ENCODE measurements around the gene KMT2A. TPM values are rescaled to one million over a fixed set of nuclear protein-coding genes. Genes with fewer than 3 reads are reported as not detected.
"Not testable (repeated sequence)": the region's sequence is repeated elsewhere in the genome, so short reads cannot be mapped to it uniquely, and the experiment has no call there.

KMT2A gene
- total RNA-seq, 1 experiment from 2014 or later, result 20.6 TPM

GRCh38 chr11:118416900-118417299, 19.4 kb upstream of the KMT2A start:
- H3K27me3 ChIP-seq (ENCODE audit: control insufficient read depth, insufficient read depth, low read length); H3K36me3 ChIP-seq (replicated peaks; ENCODE audit: control insufficient read depth, insufficient read depth, low read length); H3K4me3 ChIP-seq (ENCODE audit: insufficient read depth, low read depth, low read length); DNase-seq: not testable (repeated sequence)

DNA sequence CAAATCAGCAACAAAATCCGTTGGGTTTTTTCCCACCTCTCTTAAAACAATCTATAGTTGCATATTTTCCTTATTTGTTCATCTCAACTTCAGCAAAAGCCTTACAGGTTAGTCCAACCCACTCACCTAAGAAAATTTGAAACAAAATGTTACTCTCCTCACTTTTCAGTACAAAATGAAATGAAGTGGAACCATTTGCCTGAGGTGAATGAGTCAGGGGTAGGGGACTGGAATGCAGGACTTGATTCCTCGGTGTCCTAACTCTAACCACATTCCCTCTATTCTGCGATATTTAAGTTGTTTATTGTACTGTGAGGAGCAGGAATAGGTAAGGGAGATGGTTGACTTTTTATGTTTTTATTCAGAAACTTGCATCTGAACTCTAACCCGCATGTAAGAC, 18.5 kb upstream of the KMT2A start:
- no peaks in the 10 kb centered on the region for H3K36me3 ChIP-seq (replicated peaks; ENCODE audit: control insufficient read depth, insufficient read depth, low read length)
- no peaks in the 10 kb centered on the region for H3K27me3 ChIP-seq (ENCODE audit: control insufficient read depth, insufficient read depth, low read length)
- H3K4me3 ChIP-seq (ENCODE audit: insufficient read depth, low read depth, low read length), result no peak overlapping the region
- peak; percentile 24 for DNase-seq

DNA sequence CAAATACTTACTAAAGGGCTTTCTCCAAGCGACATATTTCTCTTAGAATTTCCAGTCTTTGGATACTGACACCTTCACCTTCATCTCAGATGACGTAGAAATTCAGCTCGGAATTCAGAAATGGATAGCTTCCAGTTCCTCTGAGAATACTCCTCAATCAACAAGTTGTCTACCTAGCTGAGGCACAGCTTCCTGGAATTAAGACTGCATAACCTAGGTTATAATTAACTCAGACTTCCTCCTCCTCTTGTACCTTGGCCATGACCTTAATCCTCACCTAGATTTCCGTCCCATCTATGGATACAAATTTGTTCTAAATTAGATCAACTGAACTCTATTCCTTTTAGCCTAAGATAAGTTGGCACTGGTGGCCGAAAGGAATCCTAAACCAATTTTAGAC, 17.5 kb upstream of the KMT2A start:
- no peak for DNase-seq
- H3K27me3 ChIP-seq (ENCODE audit: control insufficient read depth, insufficient read depth, low read length), result no peaks in the 10 kb centered on the region
- no peak overlapping the region for H3K4me3 ChIP-seq (ENCODE audit: insufficient read depth, low read depth, low read length)

GRCh38 chr11:118427707-118428106, 8.6 kb upstream of the KMT2A start:
- H3K36me3 ChIP-seq (replicated peaks; ENCODE audit: control insufficient read depth, insufficient read depth, low read length), result no peaks in the 10 kb centered on the region
- no peaks in the 10 kb centered on the region for H3K27me3 ChIP-seq (ENCODE audit: control insufficient read depth, insufficient read depth, low read length)
- no peak overlapping the region for H3K4me3 ChIP-seq (ENCODE audit: insufficient read depth, low read depth, low read length)
- no peak for DNase-seq

More for the DNA sequence above, 17.5 kb upstream of the KMT2A start:
- no peaks in the 10 kb centered on the region for H3K36me3 ChIP-seq (replicated peaks; ENCODE audit: control insufficient read depth, insufficient read depth, low read length)

- no peak overlapping the region for H3K4me3 ChIP-seq (ENCODE audit: insufficient read depth, low read depth, low read length)
- no peak for DNase-seq
Observed at GRCh38 chr11:118430956-118431355, 5.3 kb upstream of the KMT2A start.

DNA sequence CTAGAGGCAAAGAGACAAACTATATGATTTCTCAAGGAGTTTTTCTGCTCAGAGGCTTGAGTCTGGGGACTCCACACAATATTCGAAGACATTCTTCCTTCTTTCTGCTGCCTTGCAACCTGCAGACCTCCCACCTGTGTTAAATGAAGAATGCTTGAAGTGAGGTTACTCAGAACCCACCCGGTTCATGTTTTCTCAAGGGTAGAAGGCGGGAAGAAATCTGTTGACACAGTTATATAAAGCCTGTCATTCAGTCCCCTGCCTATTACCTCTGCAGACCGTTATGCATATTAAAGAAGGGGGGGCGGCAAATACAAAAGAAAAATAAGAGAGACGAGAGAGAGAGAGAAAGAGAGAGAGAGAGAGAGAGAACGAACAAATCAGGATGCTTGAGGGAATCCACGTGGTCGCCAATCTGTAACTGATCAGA, 2.2 kb upstream of the KMT2A start:
- DNase-seq, result peak; percentile 46
- peak overlapping the region; percentile 62 for H3K4me3 ChIP-seq (ENCODE audit: insufficient read depth, low read depth, low read length)
- H3K36me3 ChIP-seq (replicated peaks; ENCODE audit: control insufficient read depth, insufficient read depth, low read length), result no peaks in the 10 kb centered on the region
- H3K27me3 ChIP-seq (ENCODE audit: control insufficient read depth, insufficient read depth, low read length), result peaks cover 3% of the 10 kb centered on the region; the same call in 1 of the 2 replicates

More at GRCh38 chr11:118430956-118431355, 5.3 kb upstream of the KMT2A start:
- Histone ChIP-seq H3K27me3 (ENCODE audit: control insufficient read depth, insufficient read depth, low read length) (peaks cover 3% of the 10 kb centered on the region; the same call in 1 of the 2 replicates), H3K36me3 (replicated peaks; ENCODE audit: control insufficient read depth, insufficient read depth, low read length) (no peaks in the 10 kb centered on the region)

DNA sequence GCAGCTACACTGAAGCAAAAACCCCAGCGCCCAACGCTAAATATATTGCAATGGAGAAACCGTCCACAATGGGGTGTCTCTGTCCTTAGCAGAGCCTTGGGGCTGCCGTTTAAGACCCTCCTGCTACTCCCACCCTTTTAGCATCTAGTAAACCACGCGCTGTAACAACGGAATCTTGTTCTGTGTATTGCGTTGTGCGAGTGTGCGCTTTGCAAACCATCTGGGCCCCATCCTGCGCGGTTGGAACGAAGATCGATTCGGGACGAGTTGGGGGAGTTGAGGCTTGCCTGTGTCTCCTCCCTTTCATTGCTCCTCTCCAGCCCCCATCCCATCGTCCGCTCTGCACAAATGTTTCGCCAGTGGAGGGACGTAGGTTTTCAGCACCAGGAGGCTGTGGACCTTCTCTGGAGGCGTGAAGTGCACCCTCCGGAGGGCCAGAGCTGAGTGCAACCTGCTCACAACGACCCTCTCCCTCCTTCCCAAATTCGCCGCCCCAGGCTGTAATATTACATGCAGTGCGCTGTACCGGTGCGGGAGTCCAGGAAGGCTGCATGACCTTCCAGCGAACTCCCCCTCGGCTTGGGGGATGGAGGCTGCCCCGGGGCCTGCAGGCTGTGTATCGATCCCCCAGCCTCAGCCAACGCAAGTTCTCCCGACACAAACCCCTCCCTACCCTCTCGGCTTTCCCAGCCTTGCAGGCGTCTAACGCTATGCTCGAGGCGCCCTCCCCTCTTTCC, 1.6 kb upstream of the KMT2A start:
- Histone ChIP-seq H3K4me3 (ENCODE audit: insufficient read depth, low read depth, low read length) (peak overlapping the region; percentile 62), H3K27me3 (ENCODE audit: control insufficient read depth, insufficient read depth, low read length) (peaks cover 3% of the 10 kb centered on the region; the same call in 1 of the 2 replicates), H3K36me3 (replicated peaks; ENCODE audit: control insufficient read depth, insufficient read depth, low read length) (no peaks in the 10 kb centered on the region)
- DNase-seq, result peak; percentile 54

- Histone ChIP-seq H3K4me3 (ENCODE audit: insufficient read depth, low read depth, low read length) (peak overlapping the region; percentile 62), H3K36me3 (replicated peaks; ENCODE audit: control insufficient read depth, insufficient read depth, low read length) (no peaks in the 10 kb centered on the region), H3K27me3 (ENCODE audit: control insufficient read depth, insufficient read depth, low read length) (peaks cover 3% of the 10 kb centered on the region; the same call in 1 of the 2 replicates)
- DNase-seq, result peak; percentile 92
Observed at GRCh38 chr11:118435290-118435892, 901 bp upstream of the KMT2A start.

DNA sequence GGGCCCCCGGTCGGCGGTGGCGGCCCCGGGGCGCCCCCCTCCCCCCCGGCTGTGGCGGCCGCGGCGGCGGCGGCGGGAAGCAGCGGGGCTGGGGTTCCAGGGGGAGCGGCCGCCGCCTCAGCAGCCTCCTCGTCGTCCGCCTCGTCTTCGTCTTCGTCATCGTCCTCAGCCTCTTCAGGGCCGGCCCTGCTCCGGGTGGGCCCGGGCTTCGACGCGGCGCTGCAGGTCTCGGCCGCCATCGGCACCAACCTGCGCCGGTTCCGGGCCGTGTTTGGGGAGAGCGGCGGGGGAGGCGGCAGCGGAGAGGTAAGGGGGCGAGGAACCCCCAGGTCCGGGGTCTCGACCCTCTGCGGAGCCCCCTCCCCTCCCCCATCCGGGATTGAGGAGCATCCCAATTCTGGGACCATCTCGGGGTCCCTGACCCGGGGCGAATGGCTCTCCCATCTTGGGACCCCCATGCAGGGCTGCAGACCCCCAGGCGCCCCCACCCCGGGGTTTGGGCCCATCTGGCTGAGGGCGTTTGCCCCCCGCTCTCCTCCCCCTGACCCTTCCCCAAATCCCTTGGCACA, 431 bp downstream of the KMT2A start:
- Histone ChIP-seq H3K27me3 (ENCODE audit: control insufficient read depth, insufficient read depth, low read length) (peaks cover 3% of the 10 kb centered on the region; the same call in 1 of the 2 replicates), H3K36me3 (replicated peaks; ENCODE audit: control insufficient read depth, insufficient read depth, low read length) (no peaks in the 10 kb centered on the region), H3K4me3 (ENCODE audit: insufficient read depth, low read depth, low read length) (peak overlapping the region; percentile 85)
- DNase-seq, result no peak

DNA sequence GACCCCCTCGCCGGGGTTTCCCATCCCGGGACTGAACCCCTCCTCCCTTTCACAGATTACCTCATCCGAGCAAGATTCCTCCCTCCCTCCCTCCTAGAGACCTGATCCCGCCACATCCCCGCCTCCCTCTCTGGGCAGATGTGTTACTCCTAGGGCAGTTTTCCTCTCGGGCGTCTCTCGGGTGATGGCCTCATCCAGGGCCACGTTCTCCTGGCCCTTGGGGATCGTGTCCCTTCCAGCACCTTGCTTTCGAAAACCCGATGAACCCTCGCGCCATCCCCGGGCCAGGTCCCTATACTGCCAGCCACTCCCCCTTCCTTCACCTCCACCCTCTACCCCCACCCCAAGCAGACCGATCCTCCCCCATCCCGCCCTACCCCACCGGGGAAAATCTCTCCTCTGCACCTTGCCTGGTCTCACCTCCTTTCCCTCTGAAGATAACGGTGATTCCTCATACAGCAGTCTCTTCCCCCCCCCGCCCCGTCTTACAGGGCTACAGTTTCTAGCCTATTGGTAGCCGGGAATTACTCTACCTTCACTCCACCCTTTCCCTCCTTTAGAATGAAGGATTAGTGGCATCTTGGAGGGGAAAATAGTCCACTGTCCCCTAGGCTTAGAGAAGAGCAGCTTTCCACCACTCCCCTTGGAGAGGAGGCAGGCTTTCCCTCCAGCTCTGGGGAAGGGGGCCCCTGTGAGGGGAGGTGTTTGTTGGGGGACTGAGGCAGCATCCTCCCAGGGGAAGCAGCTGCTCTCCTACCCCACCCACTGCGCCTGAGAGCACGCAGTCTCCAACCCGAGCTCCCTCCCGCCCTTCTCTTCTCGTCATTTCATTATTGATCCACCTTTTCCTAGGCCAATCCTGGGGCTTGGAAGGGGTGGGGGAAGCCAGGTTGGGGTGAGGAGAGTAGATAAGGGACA, 1.2 kb downstream of the KMT2A start:
- peak; percentile 82 for DNase-seq
- peak overlapping the region; percentile 85 for H3K4me3 ChIP-seq (ENCODE audit: insufficient read depth, low read depth, low read length)
- H3K36me3 ChIP-seq (replicated peaks; ENCODE audit: control insufficient read depth, insufficient read depth, low read length), result no peaks in the 10 kb centered on the region
- H3K27me3 ChIP-seq (ENCODE audit: control insufficient read depth, insufficient read depth, low read length), result peaks cover 3% of the 10 kb centered on the region; the same call in 1 of the 2 replicates

DNA sequence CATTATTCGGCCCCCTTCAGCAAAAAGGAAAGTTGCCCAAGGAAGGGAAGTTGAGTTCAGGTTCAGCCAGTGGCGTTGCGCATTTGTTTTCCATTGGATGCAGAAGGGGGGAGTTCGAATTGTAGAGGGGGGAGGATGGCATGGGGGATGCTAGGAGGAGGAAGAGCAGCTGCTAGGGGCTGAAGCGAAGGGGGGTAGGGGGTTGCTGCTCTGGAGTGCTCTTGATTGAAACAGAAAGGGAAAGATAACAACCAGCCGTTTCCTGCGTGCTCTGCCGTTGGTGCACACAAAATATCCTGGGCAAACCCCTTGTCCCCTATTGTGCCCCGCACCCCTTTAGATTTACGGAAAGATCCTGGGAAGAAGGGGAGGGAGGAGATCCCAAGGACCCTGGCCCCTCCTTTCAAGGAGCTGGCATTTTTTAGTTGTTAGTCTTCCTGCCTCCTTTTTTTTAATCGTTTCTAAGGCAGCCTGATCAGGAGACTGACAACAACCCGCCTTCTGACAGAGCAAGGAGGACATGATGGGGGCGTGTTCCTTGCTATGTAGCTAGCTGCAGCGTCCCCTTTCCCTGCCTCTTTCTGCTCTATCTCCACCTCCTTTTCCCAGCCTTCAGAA, 2.1 kb downstream of the KMT2A start:
- peak; percentile 48 for DNase-seq
- Histone ChIP-seq H3K4me3 (ENCODE audit: insufficient read depth, low read depth, low read length) (peak overlapping the region; percentile 85), H3K36me3 (replicated peaks; ENCODE audit: control insufficient read depth, insufficient read depth, low read length) (no peaks in the 10 kb centered on the region), H3K27me3 (ENCODE audit: control insufficient read depth, insufficient read depth, low read length) (peaks cover 3% of the 10 kb centered on the region; the same call in 1 of the 2 replicates)

- Histone ChIP-seq H3K36me3 (replicated peaks; ENCODE audit: control insufficient read depth, insufficient read depth, low read length) (no peaks in the 10 kb centered on the region), H3K27me3 (ENCODE audit: control insufficient read depth, insufficient read depth, low read length) (no peaks in the 10 kb centered on the region), H3K4me3 (ENCODE audit: insufficient read depth, low read depth, low read length) (no peak overlapping the region)
- no peak for DNase-seq
Observed at GRCh38 chr11:118439646-118440045, 3.4 kb downstream of the KMT2A start.

DNA sequence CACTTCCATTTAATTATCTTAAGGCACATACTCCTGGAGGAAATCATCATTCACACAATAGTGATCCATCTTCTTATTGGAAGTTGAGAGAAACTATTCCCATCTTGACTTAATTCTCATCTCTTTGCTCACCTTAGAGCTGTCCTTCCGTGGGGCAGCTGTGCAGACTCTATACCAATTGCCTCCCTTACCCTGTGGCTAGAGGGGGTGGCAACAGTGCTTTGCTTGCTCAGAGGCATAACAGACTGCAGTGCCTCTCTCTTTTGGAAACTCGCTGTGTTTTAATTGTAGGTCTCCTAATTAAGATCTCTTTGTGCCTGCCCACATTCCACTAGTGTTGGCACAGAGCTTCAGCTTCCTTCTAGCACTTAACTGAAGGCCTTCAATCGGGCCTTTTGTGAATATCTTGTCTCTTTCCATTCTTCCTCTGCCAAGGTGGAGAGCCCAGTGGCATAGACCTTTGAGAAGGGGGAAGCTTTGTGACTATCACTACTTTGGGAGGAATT, 5.5 kb downstream of the KMT2A start:
- H3K27me3 ChIP-seq (ENCODE audit: control insufficient read depth, insufficient read depth, low read length), result no peaks in the 10 kb centered on the region
- H3K36me3 ChIP-seq (replicated peaks; ENCODE audit: control insufficient read depth, insufficient read depth, low read length), result no peaks in the 10 kb centered on the region
- no peak for DNase-seq
- no peak overlapping the region for H3K4me3 ChIP-seq (ENCODE audit: insufficient read depth, low read depth, low read length)

DNA sequence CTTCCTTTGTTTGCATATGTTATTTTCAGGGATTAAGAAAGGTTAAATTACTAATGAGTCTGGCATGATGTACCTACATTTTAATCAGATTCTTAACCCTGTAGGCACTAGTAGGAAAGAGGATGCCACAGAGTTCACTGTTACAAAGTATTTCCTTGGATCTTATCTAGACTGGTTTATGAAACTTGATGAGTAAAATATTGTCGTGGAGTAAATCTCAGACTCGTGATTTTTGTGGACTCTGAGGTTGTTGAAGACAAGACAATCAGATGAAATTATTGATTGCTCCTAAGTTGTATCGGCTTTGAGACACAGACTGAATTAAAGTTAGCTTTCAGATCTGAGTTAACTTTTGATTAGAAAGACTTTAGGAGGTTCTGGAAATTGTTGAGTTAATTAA, 6.0 kb downstream of the KMT2A start:
- H3K4me3 ChIP-seq (ENCODE audit: insufficient read depth, low read depth, low read length), result no peak overlapping the region
- no peaks in the 10 kb centered on the region for H3K36me3 ChIP-seq (replicated peaks; ENCODE audit: control insufficient read depth, insufficient read depth, low read length)
- no peaks in the 10 kb centered on the region for H3K27me3 ChIP-seq (ENCODE audit: control insufficient read depth, insufficient read depth, low read length)
- no peak for DNase-seq
